ENCODE data around the gene VSIG10L. TPM values are rescaled to one million over a fixed set of nuclear protein-coding genes. Genes with fewer than 3 reads are reported as not detected.

VSIG10L gene
- polyA plus RNA-seq, 4 donors = 1.4 to 6.0 (median 2.4) TPM

DNA sequence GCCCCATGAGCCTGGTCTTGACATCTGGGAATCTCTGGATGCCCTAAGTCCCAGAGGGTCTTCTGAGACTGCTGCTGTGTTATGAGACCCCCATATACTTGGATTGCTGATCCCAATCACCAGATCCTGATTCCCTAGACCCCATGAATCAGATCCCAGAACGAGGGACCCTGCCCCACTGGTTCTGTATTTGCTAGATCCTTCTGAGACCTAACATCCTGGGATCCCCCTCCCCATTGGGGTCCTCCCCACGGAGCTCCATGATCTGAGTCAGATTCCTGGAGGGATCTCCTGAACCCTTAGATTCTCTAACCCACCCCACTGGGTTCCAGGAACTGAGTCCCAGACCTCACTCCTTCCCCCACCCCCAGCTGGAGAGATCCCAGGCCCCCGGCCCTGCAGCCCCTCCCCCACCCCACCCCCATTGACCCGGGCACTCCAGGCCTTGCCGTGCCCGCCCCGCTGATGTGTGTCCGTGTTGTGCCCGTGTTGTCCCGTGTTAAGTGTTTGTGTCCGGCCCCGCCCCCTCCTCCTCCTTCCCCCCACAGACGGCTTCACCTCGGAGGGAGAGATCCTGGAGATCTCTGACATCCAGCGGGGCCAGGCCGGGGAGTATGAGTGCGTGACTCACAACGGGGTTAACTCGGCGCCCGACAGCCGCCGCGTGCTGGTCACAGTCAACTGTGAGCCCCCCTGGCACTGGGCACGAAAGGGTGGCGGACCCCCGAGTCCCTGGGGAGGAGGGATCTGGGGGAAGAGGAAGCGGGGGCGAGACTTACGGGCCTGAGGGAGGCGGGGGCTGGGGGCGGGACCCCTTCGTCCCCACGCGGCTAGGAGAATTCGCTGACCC, 15.5 kb downstream of the VSIG10L start:
- Histone ChIP-seq H3K4me1 (ENCODE audit: control insufficient read depth in 3 of 3, insufficient read depth in 2 of 3, low read depth in 1 of 3, low read length in 2 of 3) (peaks cover 0 to 9% (median 0%) of the 10 kb centered on the region in 3 donors), H3K27ac (ENCODE audit: low read depth in 1 of 3, low read length in 2 of 3) (no peak overlapping the region), H3K9me3 (ENCODE audit: control insufficient read depth in 2 of 2, insufficient read depth in 1 of 2, low read depth in 1 of 2, low read length in 1 of 2) (no peaks in the 10 kb centered on the region), H3K36me3 (ENCODE audit: control insufficient read depth in 3 of 3, insufficient read depth in 2 of 3, low read depth in 1 of 3, low read length in 3 of 3) (peaks cover 0 to 2% (median 0%) of the 10 kb centered on the region in 3 donors), H3K27me3 (ENCODE audit: control insufficient read depth in 3 of 3, insufficient read depth in 3 of 3, low read length in 3 of 3) (peaks cover 0 to 28% (median 4%) of the 10 kb centered on the region in 3 donors), H3K4me3 (ENCODE audit: low read depth in 1 of 3, low read length in 3 of 3) (no peak overlapping the region)
- FAIRE-seq = no peak
- no peak for DNase-seq
- WGBS, 3 donors = 18 to 27% (median 24%) methylated on average over 31 to 36 of the region's 36 CpGs

DNA sequence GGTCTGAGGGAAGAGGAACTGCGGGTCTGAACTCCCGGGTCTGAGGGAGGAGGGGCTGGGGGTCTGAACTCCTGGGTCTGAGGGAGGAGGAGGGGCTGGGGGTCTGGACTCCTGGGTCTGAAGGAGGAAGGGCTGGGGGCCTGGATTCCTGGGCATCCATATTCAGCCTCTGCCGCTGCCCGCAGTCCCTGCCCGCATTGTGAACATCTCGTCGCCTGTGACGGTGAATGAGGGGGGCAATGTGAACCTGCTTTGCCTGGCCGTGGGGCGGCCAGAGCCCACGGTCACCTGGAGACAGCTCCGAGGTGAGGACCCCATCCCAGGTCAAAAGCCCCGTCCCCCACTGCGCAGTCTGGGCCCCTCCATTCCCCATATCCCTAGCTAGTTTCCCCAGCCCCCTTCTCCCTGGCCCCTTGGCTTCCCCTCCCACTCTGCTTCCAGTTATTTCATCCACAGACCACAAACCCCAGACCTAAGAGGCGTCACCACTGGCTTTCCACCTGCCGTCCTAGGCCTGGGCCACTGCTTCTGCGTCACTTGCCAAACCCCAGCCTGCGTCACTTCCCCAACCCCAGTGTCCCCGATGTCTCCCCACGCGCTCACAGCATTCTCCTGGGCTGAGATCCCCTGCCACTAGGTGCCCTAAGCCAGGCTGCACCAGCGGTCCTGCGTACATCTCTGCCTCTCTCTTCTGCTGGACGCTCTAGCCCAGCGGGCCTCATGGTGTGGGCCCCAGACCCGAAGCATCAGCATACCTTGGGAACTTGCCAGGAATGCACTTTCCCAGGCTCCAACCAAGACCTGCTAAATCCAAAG, 16.6 kb downstream of the VSIG10L start:
- Histone ChIP-seq H3K36me3 (ENCODE audit: control insufficient read depth in 3 of 3, insufficient read depth in 2 of 3, low read depth in 1 of 3, low read length in 3 of 3) (no peaks in the 10 kb centered on the region), H3K9me3 (ENCODE audit: control insufficient read depth in 2 of 2, insufficient read depth in 1 of 2, low read depth in 1 of 2, low read length in 1 of 2) (no peaks in the 10 kb centered on the region), H3K27ac (ENCODE audit: low read depth in 1 of 3, low read length in 2 of 3) (no peak overlapping the region), H3K27me3 (ENCODE audit: control insufficient read depth in 3 of 3, insufficient read depth in 3 of 3, low read length in 3 of 3) (peaks cover 0 to 28% (median 4%) of the 10 kb centered on the region in 3 donors), H3K4me1 (ENCODE audit: control insufficient read depth in 3 of 3, insufficient read depth in 2 of 3, low read depth in 1 of 3, low read length in 2 of 3) (peaks cover 0 to 9% (median 0%) of the 10 kb centered on the region in 3 donors), H3K4me3 (ENCODE audit: low read depth in 1 of 3, low read length in 3 of 3) (no peak overlapping the region)
- DNase-seq = no peak
- no peak for FAIRE-seq
- WGBS, 3 donors = 67 to 74% (median 71%) methylated on average over 24 to 26 of the region's 26 CpGs

DNA sequence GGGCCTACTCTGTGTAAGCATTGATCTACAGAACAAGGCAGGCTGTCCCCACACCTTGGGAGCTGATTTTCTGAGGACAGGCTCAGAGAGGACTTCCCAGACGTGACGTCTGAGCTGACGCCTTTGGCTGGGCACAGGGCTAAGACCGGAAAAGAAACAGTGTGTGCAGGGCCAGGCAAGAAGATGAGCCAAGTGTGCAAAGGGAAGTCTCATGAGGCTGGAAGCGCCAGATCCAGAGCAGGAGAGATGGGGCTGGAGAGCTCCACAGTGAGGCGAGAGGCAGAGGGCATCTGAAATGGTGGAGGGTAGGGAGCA, 17.8 kb downstream of the VSIG10L start:
- H3K4me3 ChIP-seq (ENCODE audit: low read depth in 1 of 3, low read length in 3 of 3) = no peak overlapping the region
- WGBS, 3 donors = 76 to 80% (median 76%) methylated on average over 6 of the region's 6 CpGs
- H3K36me3 ChIP-seq (ENCODE audit: control insufficient read depth in 3 of 3, insufficient read depth in 2 of 3, low read depth in 1 of 3, low read length in 3 of 3) = no peaks in the 10 kb centered on the region
- H3K9me3 ChIP-seq (ENCODE audit: control insufficient read depth in 2 of 2, insufficient read depth in 1 of 2, low read depth in 1 of 2, low read length in 1 of 2) = no peaks in the 10 kb centered on the region
- no peak overlapping the region for H3K27ac ChIP-seq (ENCODE audit: low read depth in 1 of 3, low read length in 2 of 3)
- peaks cover 0 to 9% (median 0%) of the 10 kb centered on the region in 3 donors for H3K4me1 ChIP-seq (ENCODE audit: control insufficient read depth in 3 of 3, insufficient read depth in 2 of 3, low read depth in 1 of 3, low read length in 2 of 3)
- no peak for FAIRE-seq
- no peak for DNase-seq
- peaks cover 0 to 28% (median 4%) of the 10 kb centered on the region in 3 donors for H3K27me3 ChIP-seq (ENCODE audit: control insufficient read depth in 3 of 3, insufficient read depth in 3 of 3, low read length in 3 of 3)

DNA sequence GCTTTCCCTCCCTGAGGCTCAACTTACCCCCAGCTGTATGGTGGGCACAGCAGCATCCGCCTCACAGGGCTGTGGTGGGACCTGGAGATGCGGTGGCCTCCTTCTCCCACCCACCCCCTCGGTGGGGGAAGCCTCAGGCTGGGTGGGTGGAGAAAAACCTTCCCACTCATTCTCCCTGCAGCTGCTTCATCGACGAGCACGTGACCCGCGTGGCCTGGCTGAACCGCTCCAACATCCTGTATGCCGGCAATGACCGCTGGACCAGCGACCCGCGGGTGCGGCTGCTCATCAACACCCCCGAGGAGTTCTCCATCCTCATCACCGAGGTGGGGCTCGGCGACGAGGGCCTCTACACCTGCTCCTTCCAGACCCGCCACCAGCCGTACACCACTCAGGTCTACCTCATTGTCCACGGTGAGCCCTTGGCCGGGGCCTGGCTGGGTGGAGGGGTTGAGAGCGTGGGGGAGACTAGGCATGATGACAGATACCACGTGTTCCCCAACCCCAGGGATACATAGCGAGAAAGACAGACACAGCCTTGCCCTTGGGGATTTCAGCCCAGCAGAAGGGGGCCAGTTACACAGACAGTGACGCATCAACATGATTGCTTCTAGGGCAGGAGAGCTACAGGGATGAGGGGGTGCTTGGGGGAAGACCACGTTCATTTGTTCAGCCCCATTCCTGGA, 18.3 kb downstream of the VSIG10L start:
- FAIRE-seq (no peak), DNase-seq (no peak)
- H3K4me1 ChIP-seq (ENCODE audit: control insufficient read depth in 3 of 3, insufficient read depth in 2 of 3, low read depth in 1 of 3, low read length in 2 of 3) = peaks cover 0 to 9% (median 0%) of the 10 kb centered on the region in 3 donors
- no peaks in the 10 kb centered on the region for H3K9me3 ChIP-seq (ENCODE audit: control insufficient read depth in 2 of 2, insufficient read depth in 1 of 2, low read depth in 1 of 2, low read length in 1 of 2)
- no peak overlapping the region for H3K27ac ChIP-seq (ENCODE audit: low read depth in 1 of 3, low read length in 2 of 3)
- WGBS, 3 donors = 78 to 80% (median 80%) methylated on average over 29 of the region's 29 CpGs
- no peak overlapping the region for H3K4me3 ChIP-seq (ENCODE audit: low read depth in 1 of 3, low read length in 3 of 3)
- peaks cover 0 to 25% (median 4%) of the 10 kb centered on the region in 3 donors for H3K27me3 ChIP-seq (ENCODE audit: control insufficient read depth in 3 of 3, insufficient read depth in 3 of 3, low read length in 3 of 3)
- H3K36me3 ChIP-seq (ENCODE audit: control insufficient read depth in 3 of 3, insufficient read depth in 2 of 3, low read depth in 1 of 3, low read length in 3 of 3) = no peaks in the 10 kb centered on the region

DNA sequence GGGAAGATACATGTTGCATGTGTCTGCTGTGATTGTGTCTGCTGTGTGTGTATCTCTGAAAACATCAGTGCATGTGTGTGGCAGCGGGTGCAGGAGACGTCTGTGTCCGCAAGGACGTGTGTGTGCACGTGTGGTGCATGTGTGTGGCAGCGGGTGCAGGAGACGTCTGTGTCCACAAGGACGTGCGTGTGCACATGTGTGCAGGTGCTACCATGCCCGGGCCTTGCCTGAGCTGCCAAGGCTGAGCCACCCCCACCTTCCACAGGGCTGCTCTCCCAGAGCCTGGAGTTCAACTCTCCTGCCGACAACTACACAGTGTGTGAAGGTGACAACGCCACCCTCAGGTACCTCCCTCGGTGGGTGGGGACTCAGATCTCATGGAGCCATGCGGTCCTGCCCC, 20.1 kb downstream of the VSIG10L start:
- FAIRE-seq = no peak
- Histone ChIP-seq H3K27me3 (ENCODE audit: control insufficient read depth in 3 of 3, insufficient read depth in 3 of 3, low read length in 3 of 3) (peaks cover 0 to 8% (median 4%) of the 10 kb centered on the region in 3 donors), H3K4me1 (ENCODE audit: control insufficient read depth in 3 of 3, insufficient read depth in 2 of 3, low read depth in 1 of 3, low read length in 2 of 3) (no peaks in the 10 kb centered on the region), H3K4me3 (ENCODE audit: low read depth in 1 of 3, low read length in 3 of 3) (no peak overlapping the region), H3K27ac (ENCODE audit: low read depth in 1 of 3, low read length in 2 of 3) (no peak overlapping the region), H3K36me3 (ENCODE audit: control insufficient read depth in 3 of 3, insufficient read depth in 2 of 3, low read depth in 1 of 3, low read length in 3 of 3) (no peaks in the 10 kb centered on the region), H3K9me3 (ENCODE audit: control insufficient read depth in 2 of 2, insufficient read depth in 1 of 2, low read depth in 1 of 2, low read length in 1 of 2) (no peaks in the 10 kb centered on the region)
- WGBS, 3 donors = 61 to 75% (median 65%) methylated on average over 14 of the region's 14 CpGs
- DNase-seq = no peak

DNA sequence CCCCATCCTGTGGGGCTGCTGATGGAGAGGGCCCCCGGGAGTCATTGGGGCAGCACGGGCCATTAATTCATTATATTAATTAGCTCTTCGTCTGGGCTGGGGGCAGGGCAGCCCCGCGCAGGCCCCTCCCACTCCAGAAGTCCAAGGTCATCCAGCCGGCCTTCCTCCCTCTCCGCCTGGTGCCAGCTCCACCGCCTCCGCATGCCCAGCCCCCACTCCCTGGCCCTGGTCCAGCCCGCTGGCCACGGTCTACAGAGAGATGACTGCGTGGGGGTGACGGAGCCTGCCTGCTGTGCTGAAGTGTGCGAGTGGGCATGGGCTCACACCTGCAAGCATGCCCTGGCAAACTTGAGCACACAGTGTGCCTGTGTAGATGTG, 21.7 kb downstream of the VSIG10L start:
- no peak for DNase-seq
- 14 to 31% (median 19%) methylated on average over 12 to 14 of the region's 14 CpGs for WGBS, 3 donors
- Histone ChIP-seq H3K4me3 (ENCODE audit: low read depth in 1 of 3, low read length in 3 of 3) (no peak overlapping the region), H3K4me1 (ENCODE audit: control insufficient read depth in 3 of 3, insufficient read depth in 2 of 3, low read depth in 1 of 3, low read length in 2 of 3) (no peaks in the 10 kb centered on the region), H3K36me3 (ENCODE audit: control insufficient read depth in 3 of 3, insufficient read depth in 2 of 3, low read depth in 1 of 3, low read length in 3 of 3) (no peaks in the 10 kb centered on the region), H3K27me3 (ENCODE audit: control insufficient read depth in 3 of 3, insufficient read depth in 3 of 3, low read length in 3 of 3) (peaks cover 0 to under 1% (median 0%) of the 10 kb centered on the region in 3 donors), H3K9me3 (ENCODE audit: control insufficient read depth in 2 of 2, insufficient read depth in 1 of 2, low read depth in 1 of 2, low read length in 1 of 2) (no peaks in the 10 kb centered on the region), H3K27ac (ENCODE audit: low read depth in 1 of 3, low read length in 2 of 3) (no peak overlapping the region)
- no peak for FAIRE-seq

DNA sequence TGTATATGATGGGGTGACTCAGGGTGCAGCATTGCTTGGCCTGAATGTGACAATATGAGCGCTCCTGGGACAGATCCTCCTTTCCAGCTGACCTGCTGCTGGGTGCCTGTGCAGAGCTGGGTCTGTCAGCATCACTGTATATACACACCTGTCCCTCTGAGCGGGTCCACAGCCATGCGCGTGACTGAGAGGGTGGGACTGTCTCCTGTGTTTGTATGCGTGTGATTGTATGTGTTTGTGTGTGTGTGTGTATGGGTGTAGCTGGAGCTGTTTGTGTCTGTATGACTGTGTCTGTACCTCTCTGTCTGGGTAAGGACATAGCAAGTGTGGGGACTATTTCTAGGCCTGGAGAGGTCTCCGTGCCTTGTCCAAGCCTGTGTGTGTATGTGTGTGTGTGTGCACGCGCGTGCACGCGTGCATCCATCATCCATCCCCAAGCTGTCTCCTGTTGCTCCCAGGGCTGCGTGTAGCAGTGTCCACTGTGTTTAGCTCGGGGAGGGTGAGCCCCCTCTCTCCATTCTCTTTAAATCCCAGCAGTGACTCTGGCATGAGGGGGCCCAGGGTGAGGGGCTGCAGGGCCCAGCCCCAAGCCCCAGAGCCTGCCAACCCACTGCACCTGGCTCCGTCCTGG, 22.2 kb downstream of the VSIG10L start:
- Histone ChIP-seq H3K9me3 (ENCODE audit: control insufficient read depth in 2 of 2, insufficient read depth in 1 of 2, low read depth in 1 of 2, low read length in 1 of 2) (no peaks in the 10 kb centered on the region), H3K36me3 (ENCODE audit: control insufficient read depth in 3 of 3, insufficient read depth in 2 of 3, low read depth in 1 of 3, low read length in 3 of 3) (no peaks in the 10 kb centered on the region), H3K4me3 (ENCODE audit: low read depth in 1 of 3, low read length in 3 of 3) (no peak overlapping the region), H3K27me3 (ENCODE audit: control insufficient read depth in 3 of 3, insufficient read depth in 3 of 3, low read length in 3 of 3) (peaks cover 0 to 3% (median 0%) of the 10 kb centered on the region in 3 donors), H3K27ac (ENCODE audit: low read depth in 1 of 3, low read length in 2 of 3) (no peak overlapping the region), H3K4me1 (ENCODE audit: control insufficient read depth in 3 of 3, insufficient read depth in 2 of 3, low read depth in 1 of 3, low read length in 2 of 3) (no peaks in the 10 kb centered on the region)
- DNase-seq (no peak), FAIRE-seq (no peak)
- 72 to 76% (median 72%) methylated on average over 11 to 14 of the region's 14 CpGs for WGBS, 3 donors

All from small intestine (tissue), 7 donors.